ENCODE results near the gene TP53RK.

DNA sequence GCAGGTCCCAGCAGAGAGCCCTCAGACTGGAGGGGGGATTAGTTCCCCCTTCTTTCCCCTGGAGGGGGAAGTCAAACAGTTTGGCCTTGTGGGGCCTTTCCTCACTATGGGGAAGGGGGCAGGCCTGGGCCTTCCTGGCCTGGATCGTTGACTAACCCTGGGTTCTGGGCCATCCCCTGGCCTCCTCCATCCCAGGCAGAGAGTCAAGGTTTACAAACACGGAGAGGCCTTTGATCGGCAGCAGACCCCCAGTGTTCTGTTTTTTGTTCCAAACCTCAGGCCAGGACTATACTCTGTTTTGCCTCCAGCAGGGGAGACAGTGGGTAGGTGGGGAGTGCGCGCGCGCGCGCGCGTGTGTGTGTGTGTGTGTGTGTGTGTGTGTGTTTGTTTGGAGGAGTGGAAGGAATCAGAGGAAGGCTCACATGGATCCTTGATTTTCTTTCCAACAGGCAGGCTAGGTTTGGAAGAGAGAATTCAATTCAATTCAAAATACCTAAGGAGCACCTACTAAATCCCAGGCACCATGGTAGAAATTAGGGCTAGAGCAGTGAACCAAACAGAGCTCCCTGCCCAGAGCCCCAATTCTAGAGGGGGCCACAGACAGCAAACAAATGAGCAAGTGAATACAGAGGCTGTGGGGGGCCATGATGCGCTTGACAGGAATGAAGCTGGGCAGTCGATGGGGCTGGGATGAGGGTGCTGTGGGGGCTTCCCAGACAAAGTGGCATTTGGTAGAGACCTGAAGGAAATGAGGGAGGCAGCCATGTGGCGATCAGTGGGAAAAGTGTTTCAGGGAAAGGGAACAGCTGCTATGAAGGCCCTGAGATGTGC lies 14.8 kb downstream of the TP53RK start:
- TF ChIP-seq, protein P1, sequence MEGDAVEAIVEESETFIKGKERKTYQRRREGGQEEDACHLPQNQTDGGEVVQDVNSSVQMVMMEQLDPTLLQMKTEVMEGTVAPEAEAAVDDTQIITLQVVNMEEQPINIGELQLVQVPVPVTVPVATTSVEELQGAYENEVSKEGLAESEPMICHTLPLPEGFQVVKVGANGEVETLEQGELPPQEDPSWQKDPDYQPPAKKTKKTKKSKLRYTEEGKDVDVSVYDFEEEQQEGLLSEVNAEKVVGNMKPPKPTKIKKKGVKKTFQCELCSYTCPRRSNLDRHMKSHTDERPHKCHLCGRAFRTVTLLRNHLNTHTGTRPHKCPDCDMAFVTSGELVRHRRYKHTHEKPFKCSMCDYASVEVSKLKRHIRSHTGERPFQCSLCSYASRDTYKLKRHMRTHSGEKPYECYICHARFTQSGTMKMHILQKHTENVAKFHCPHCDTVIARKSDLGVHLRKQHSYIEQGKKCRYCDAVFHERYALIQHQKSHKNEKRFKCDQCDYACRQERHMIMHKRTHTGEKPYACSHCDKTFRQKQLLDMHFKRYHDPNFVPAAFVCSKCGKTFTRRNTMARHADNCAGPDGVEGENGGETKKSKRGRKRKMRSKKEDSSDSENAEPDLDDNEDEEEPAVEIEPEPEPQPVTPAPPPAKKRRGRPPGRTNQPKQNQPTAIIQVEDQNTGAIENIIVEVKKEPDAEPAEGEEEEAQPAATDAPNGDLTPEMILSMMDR (IDR thresholded peaks at IDR 0.05; ENCODE audit: low read depth, low read length), result no peak
- no peak for TF ChIP-seq EZH2phosphoT487 (IDR thresholded peaks at IDR 0.05; ENCODE audit: low read depth)
